Keratinocyte (primary cell): ENCODE results near the gene SERTAD2. TPM values are rescaled to one million over a fixed set of nuclear protein-coding genes. Genes with fewer than 3 reads are reported as not detected.
A peak's percentile ranks its signal among the peaks of the same experiment; 100 is the strongest.

Source experiments
- DNase-seq: peaks from one replicate; pipeline ENCODE4 v3.0.0-alpha.2; 2011; ENCODE audit warnings: low read depth, missing footprints, low spot score
- FAIRE-seq: peaks from 2 replicates; lab custom pipeline; 2011; peaks lifted over from hg19 to GRCh38; lab: Jason Lieb, UNC
- H2AFZ ChIP-seq: 2 replicates; pipeline ENCODE4 v1.6.0; 2012; ENCODE audit warnings: low read length, control low read depth, inconsistent platforms; ENCODE audit not compliant: control insufficient read depth
- H3K27ac ChIP-seq: 2 replicates; pipeline ENCODE4 v1.5.1; 2011; ENCODE audit warnings: low read length; ENCODE audit not compliant: control insufficient read depth, insufficient read depth
- H3K27me3 ChIP-seq: 3 replicates; pipeline ENCODE4 v1.6.0; 2011; ENCODE audit warnings: low read length; ENCODE audit not compliant: control insufficient read depth, insufficient read depth; ENCODE audit errors: extremely low read depth
- H3K36me3 ChIP-seq, 2 experiments: 2 replicates in 1 of 2; 3 replicates in 1 of 2; pipeline ENCODE4 v1.5.1; 2011; ENCODE audit warnings: low read length in 2 of 2, mild to moderate bottlenecking in 1 of 2; ENCODE audit not compliant: control insufficient read depth in 2 of 2, insufficient read depth in 2 of 2; ENCODE audit errors: extremely low read depth in 1 of 2
- H3K4me1 ChIP-seq: 3 replicates; pipeline ENCODE4 v1.5.1; 2011; ENCODE audit warnings: low read length; ENCODE audit not compliant: control insufficient read depth, insufficient read depth; ENCODE audit errors: extremely low read depth
- H3K4me2 ChIP-seq: 3 replicates; pipeline ENCODE4 v1.6.0; 2011; ENCODE audit warnings: low read depth, low read length; ENCODE audit not compliant: control insufficient read depth, insufficient read depth; ENCODE audit errors: extremely low read depth
- H3K4me3 ChIP-seq, 3 experiments: fragments of 200-600 bp in 1 of 3; sonication (generic) in 1 of 3; 2 replicates in 2 of 3; 3 replicates in 1 of 3; pipeline ENCODE4 v1.5.1; 2011 to 2016; ENCODE audit warnings: low read length in 3 of 3, mild to moderate bottlenecking in 3 of 3, control low read depth in 2 of 3, inconsistent platforms in 1 of 3, low read depth in 1 of 3, mixed read lengths in 1 of 3, mixed run types in 1 of 3, moderate library complexity in 1 of 3; ENCODE audit not compliant: control insufficient read depth in 2 of 3, insufficient read depth in 2 of 3; ENCODE audit errors: extremely low read depth in 1 of 3
- H3K79me2 ChIP-seq: 2 replicates; pipeline ENCODE4 v1.6.0; 2012; ENCODE audit warnings: low read length; ENCODE audit not compliant: control insufficient read depth, insufficient read depth
- H3K9ac ChIP-seq: 3 replicates; pipeline ENCODE4 v1.6.0; 2011; ENCODE audit warnings: low read length; ENCODE audit not compliant: control insufficient read depth, insufficient read depth; ENCODE audit errors: extremely low read depth
- H3K9me1 ChIP-seq: 3 replicates; pipeline ENCODE4 v1.6.0; 2011; ENCODE audit warnings: low read length; ENCODE audit not compliant: control insufficient read depth, insufficient read depth; ENCODE audit errors: extremely low read depth
- H3K9me3 ChIP-seq: 2 replicates; pipeline ENCODE4 v1.5.1; 2012; ENCODE audit warnings: low read depth, low read length; ENCODE audit not compliant: control insufficient read depth
- H4K20me1 ChIP-seq: 3 replicates; pipeline ENCODE4 v1.6.0; 2011; ENCODE audit warnings: low read length; ENCODE audit not compliant: control insufficient read depth, insufficient read depth; ENCODE audit errors: extremely low read depth
- EZH2 ChIP-seq: IDR thresholded peaks from one replicate; pipeline ENCODE4 v1.6.1; 2012; ENCODE audit warnings: inconsistent platforms, mild to moderate bottlenecking, low read length, moderate library complexity
- dilution Hi-C: fragments of 300-500 bp; cut with MboI; formaldehyde crosslinking; loops from one replicate; pipeline ENCODE4 v1.7.0; 2020; ENCODE audit warnings: low sequenced_read_pairs; ENCODE audit not compliant: extremely low pct_ligation_motif_present
- polyA plus RNA-seq, 5 experiments: library from polyadenylated mRNA; depleted of rRNA in 3 of 5; stranded (reverse) in 3 of 5; stranded (forward) in 1 of 5; unstranded in 1 of 5; fragments of >200 nt; gene quantifications; 1 replicate in 1 of 5; 2 replicates in 3 of 5; 3 replicates in 1 of 5; pipeline versions ENCODE4 v1.2.1 to v1.2.3, GENCODE V29; 2011 to 2012; ENCODE audit warnings: missing spikeins in 2 of 5, low read depth in 1 of 5, low replicate concordance in 1 of 5
- TF ChIP-seq, protein P1 (sequence below), 3 experiments: IDR thresholded peaks in 1 of 3; conservative IDR thresholded peaks in 1 of 3; optimal IDR thresholded peaks in 1 of 3; 2 replicates in 2 of 3; 3 replicates in 1 of 3; pipeline versions ENCODE3 to v1.5.1; 2011; ENCODE audit warnings: low read length in 3 of 3, mild to moderate bottlenecking in 3 of 3, moderate library complexity in 2 of 3, control low read depth in 1 of 3, inconsistent platforms in 1 of 3; ENCODE audit not compliant: insufficient read depth in 2 of 3; ENCODE audit errors: extremely low read depth in 1 of 3

SERTAD2 gene
- polyA plus RNA-seq, 1 donor (not counting 4 experiments of a cell fraction or from before 2014, with no cell fraction given), result 13.1 TPM

- H3K27ac ChIP-seq, result peak overlapping the region; percentile 100
- H3K4me3 ChIP-seq, result peak overlapping the region; percentile 29 to 72 (median 46)
- H3K36me3 ChIP-seq, result no peaks in the 10 kb centered on the region
- DNase-seq (no peak), FAIRE-seq (no peak)
- H3K79me2 ChIP-seq, result peaks cover 89% of the 10 kb centered on the region
- peak overlapping the region; percentile 88 for H3K9ac ChIP-seq
- peaks cover 92% of the 10 kb centered on the region for H3K4me1 ChIP-seq
- H4K20me1 ChIP-seq, result no peaks in the 10 kb centered on the region
- no peaks in the 10 kb centered on the region for H3K9me3 ChIP-seq
- no peak overlapping the region for H2AFZ ChIP-seq
- no peaks in the 10 kb centered on the region for H3K27me3 ChIP-seq
- TF ChIP-seq EZH2, result no peak
- TF ChIP-seq, protein P1, sequence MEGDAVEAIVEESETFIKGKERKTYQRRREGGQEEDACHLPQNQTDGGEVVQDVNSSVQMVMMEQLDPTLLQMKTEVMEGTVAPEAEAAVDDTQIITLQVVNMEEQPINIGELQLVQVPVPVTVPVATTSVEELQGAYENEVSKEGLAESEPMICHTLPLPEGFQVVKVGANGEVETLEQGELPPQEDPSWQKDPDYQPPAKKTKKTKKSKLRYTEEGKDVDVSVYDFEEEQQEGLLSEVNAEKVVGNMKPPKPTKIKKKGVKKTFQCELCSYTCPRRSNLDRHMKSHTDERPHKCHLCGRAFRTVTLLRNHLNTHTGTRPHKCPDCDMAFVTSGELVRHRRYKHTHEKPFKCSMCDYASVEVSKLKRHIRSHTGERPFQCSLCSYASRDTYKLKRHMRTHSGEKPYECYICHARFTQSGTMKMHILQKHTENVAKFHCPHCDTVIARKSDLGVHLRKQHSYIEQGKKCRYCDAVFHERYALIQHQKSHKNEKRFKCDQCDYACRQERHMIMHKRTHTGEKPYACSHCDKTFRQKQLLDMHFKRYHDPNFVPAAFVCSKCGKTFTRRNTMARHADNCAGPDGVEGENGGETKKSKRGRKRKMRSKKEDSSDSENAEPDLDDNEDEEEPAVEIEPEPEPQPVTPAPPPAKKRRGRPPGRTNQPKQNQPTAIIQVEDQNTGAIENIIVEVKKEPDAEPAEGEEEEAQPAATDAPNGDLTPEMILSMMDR (optimal IDR thresholded peaks at IDR 0.05 in 1 of 3, IDR thresholded peaks at IDR 0.05 in 1 of 3, conservative IDR thresholded peaks at IDR 0.05 in 1 of 3; ENCODE audit: extremely low read depth in 1 of 3, insufficient read depth in 2 of 3, low read length in 3 of 3), result no peak
- dilution Hi-C loops, result no loop called here
- peak overlapping the region; percentile 85 for H3K4me2 ChIP-seq
- no peaks in the 10 kb centered on the region for H3K9me1 ChIP-seq
These were observed 9.8 kb downstream of the SERTAD2 start for GRCh38 chr2:64643838-64644457.

DNA sequence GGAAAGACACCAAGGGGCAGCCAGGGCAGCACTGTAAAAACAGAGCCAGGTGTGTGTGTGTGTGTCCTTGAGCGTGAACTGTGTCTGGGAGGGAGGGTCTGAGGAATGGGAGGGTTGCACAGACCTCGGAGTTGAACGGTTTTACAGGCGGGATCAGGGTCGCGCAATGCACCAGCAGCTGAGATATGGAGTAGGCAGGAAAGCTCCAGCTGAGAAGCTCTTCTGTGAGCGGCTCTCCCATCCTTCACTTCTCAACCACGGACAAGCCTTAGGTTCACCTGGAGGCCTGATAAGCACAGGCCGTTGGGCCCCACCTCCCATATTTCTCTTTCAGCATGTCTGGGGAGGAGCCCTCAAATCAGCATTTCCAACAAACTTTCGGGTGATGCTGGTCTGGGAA is 12.1 kb downstream of the SERTAD2 start:
- no peak for TF ChIP-seq EZH2
- TF ChIP-seq, protein P1 (optimal IDR thresholded peaks at IDR 0.05 in 1 of 3, IDR thresholded peaks at IDR 0.05 in 1 of 3, conservative IDR thresholded peaks at IDR 0.05 in 1 of 3; ENCODE audit: extremely low read depth in 1 of 3, insufficient read depth in 2 of 3, low read length in 3 of 3), result no peak
- H3K9ac ChIP-seq, result peak overlapping the region; percentile 3
- DNase-seq (no peak), FAIRE-seq (no peak)
- peak overlapping the region; percentile 100 for H3K27ac ChIP-seq
- H3K36me3 ChIP-seq, result no peaks in the 10 kb centered on the region
- H3K27me3 ChIP-seq, result no peaks in the 10 kb centered on the region
- dilution Hi-C loops, result no loop called here
- peaks cover 85% of the 10 kb centered on the region for H3K79me2 ChIP-seq
- H3K4me2 ChIP-seq, result peak overlapping the region; percentile 18
- peaks cover 94% of the 10 kb centered on the region for H3K4me1 ChIP-seq
- no peak overlapping the region for H2AFZ ChIP-seq
- no peaks in the 10 kb centered on the region for H3K9me3 ChIP-seq
- H3K9me1 ChIP-seq, result peaks cover 3% of the 10 kb centered on the region
- no peaks in the 10 kb centered on the region for H4K20me1 ChIP-seq
- no peak overlapping the region for H3K4me3 ChIP-seq
